ENCODE results near the gene PPP1R9A.

GRCh38 chr7:94949532-94949931 is 42.1 kb downstream of the PPP1R9A start:
- no peak for TF ChIP-seq CTCF (IDR thresholded peaks at IDR 0.05)
- no peak for TF ChIP-seq ZFX (IDR thresholded peaks at IDR 0.05; ENCODE audit: borderline replicate concordance)
